H1 (cell line): ENCODE results near the gene PTDSS2. TPM values are rescaled to one million over a fixed set of nuclear protein-coding genes. Genes with fewer than 3 reads are reported as not detected.
A peak's percentile ranks its signal among the peaks of the same experiment; 100 is the strongest.

Source experiments
- CTCF ChIA-PET: fragments of 300-600 bp; sonication (Branson Sonifier 250); formaldehyde crosslinking; loops from one replicate; lab custom pipeline; 2021; ENCODE audit not compliant: partially characterized antibody; lab: Charles Lee
- POLR2A ChIA-PET: fragments of 300-600 bp; sonication (Branson Sonifier 250); formaldehyde crosslinking; loops from one replicate; lab custom pipeline; 2021; ENCODE audit warnings: inconsistent platforms; ENCODE audit not compliant: partially characterized antibody; lab: Charles Lee
- DNase-seq, 2 experiments: peaks; one replicate each; pipeline versions ENCODE4 v3.0.0 to v3.0.0-alpha.2; 2010 to 2022; ENCODE audit warnings: low spot score in 2 of 2, low read depth in 1 of 2, mixed read lengths in 1 of 2
- FAIRE-seq: peaks from 2 replicates; lab custom pipeline; 2011; peaks lifted over from hg19 to GRCh38; lab: Jason Lieb, UNC
- H2AFZ ChIP-seq: 2 replicates; pipeline ENCODE4 v1.8.1; 2012; ENCODE audit warnings: low read length, inconsistent platforms
- H2AK5ac ChIP-seq: 2 replicates; pipeline ENCODE4 v1.6.1; 2013; ENCODE audit warnings: low read depth, low read length
- H2BK120ac ChIP-seq: replicated peaks from 2 replicates; pipeline ENCODE3; 2013; ENCODE audit warnings: low read depth, low read length, inconsistent platforms
- H2BK12ac ChIP-seq: 2 replicates; pipeline ENCODE4 v1.6.1; 2013; ENCODE audit warnings: low read depth, low read length
- H2BK15ac ChIP-seq: 2 replicates; pipeline ENCODE4 v1.6.1; 2013; ENCODE audit warnings: low read length
- H2BK20ac ChIP-seq: 2 replicates; pipeline ENCODE4 v1.6.1; 2013; ENCODE audit warnings: low read length
- H2BK5ac ChIP-seq: 2 replicates; pipeline ENCODE4 v1.6.1; 2013; ENCODE audit warnings: low read depth, low read length
- H3K14ac ChIP-seq: 2 replicates; pipeline ENCODE4 v1.6.1; 2013; ENCODE audit warnings: inconsistent platforms; ENCODE audit not compliant: insufficient read length
- H3K18ac ChIP-seq: 2 replicates; pipeline ENCODE4 v1.6.1; 2013; ENCODE audit warnings: low read length; ENCODE audit errors: extremely low read depth
- H3K23ac ChIP-seq: 2 replicates; pipeline ENCODE4 v1.6.1; 2013; ENCODE audit warnings: inconsistent platforms; ENCODE audit not compliant: insufficient read length
- H3K23me2 ChIP-seq: 2 replicates; pipeline ENCODE4 v1.6.1; 2013; ENCODE audit warnings: low read depth, low read length
- H3K27ac ChIP-seq: 2 replicates; pipeline ENCODE4 v1.6.1; 2011; ENCODE audit warnings: low read depth, low read length, inconsistent platforms
- H3K27me3 ChIP-seq, 4 experiments: replicated peaks in 1 of 4; 1 replicate in 1 of 4; 2 replicates in 3 of 4; pipeline versions ENCODE4 v1.6.1 to v1.8.1; 2011 to 2013; ENCODE audit warnings: low read length in 3 of 4, mild to moderate bottlenecking in 3 of 4, inconsistent platforms in 2 of 4, mixed read lengths in 2 of 4, moderate library complexity in 1 of 4; ENCODE audit not compliant: control insufficient read depth in 3 of 4, insufficient read depth in 3 of 4; ENCODE audit errors: extremely low read depth in 1 of 4
- H3K36me3 ChIP-seq, 4 experiments: 2 replicates each; pipeline versions ENCODE4 v1.6.1 to v1.8.1; 2011 to 2013; ENCODE audit warnings: mild to moderate bottlenecking in 4 of 4, low read length in 3 of 4, moderate library complexity in 2 of 4, control low read depth in 1 of 4, inconsistent platforms in 1 of 4; ENCODE audit not compliant: insufficient read depth in 4 of 4, control insufficient read depth in 2 of 4
- H3K4ac ChIP-seq: replicated peaks from 2 replicates; pipeline ENCODE3; 2013; ENCODE audit warnings: low read length, low read depth, mixed read lengths, inconsistent platforms; ENCODE audit not compliant: insufficient read length
- H3K4me1 ChIP-seq, 4 experiments: replicated peaks in 1 of 4; 1 replicate in 1 of 4; 2 replicates in 3 of 4; pipeline versions ENCODE4 v1.6.1 to v1.8.1; 2011 to 2013; ENCODE audit warnings: low read length in 3 of 4, inconsistent platforms in 2 of 4, mixed read lengths in 1 of 4; ENCODE audit not compliant: insufficient read depth in 4 of 4, control insufficient read depth in 3 of 4
- H3K4me2 ChIP-seq, 2 experiments: 2 replicates each; pipeline versions ENCODE4 v1.6.1 to v1.8.1; 2011 to 2013; ENCODE audit warnings: low read depth in 2 of 2, low read length in 2 of 2, control low read depth in 1 of 2, inconsistent platforms in 1 of 2, mild to moderate bottlenecking in 1 of 2; ENCODE audit not compliant: insufficient read depth in 1 of 2
- H3K4me3 ChIP-seq, 4 experiments: fragments of 200-600, 300-600 bp in 1 of 4; sonication (generic), shearing (Covaris generic), sonication (Bioruptor Twin) in 1 of 4; 2 replicates each; pipeline versions ENCODE4 v1.5.1 to v1.8.1; 2011 to 2016; ENCODE audit warnings: low read length in 4 of 4, low read depth in 3 of 4, control low read depth in 2 of 4, inconsistent platforms in 2 of 4, mild to moderate bottlenecking in 2 of 4, mixed read lengths in 1 of 4, moderate library complexity in 1 of 4; ENCODE audit not compliant: insufficient read depth in 2 of 4; ENCODE audit errors: extremely low read depth in 1 of 4
- H3K56ac ChIP-seq: replicated peaks from 2 replicates; pipeline ENCODE3; 2013; ENCODE audit warnings: low read depth, mild to moderate bottlenecking, mixed read lengths, low read length, inconsistent platforms; ENCODE audit not compliant: insufficient read length
- H3K79me1 ChIP-seq: 2 replicates; pipeline ENCODE4 v1.6.1; 2013; ENCODE audit warnings: low read depth, low read length, control low read depth
- H3K79me2 ChIP-seq, 2 experiments: 2 replicates each; pipeline versions ENCODE4 v1.6.1 to v1.8.1; 2012 to 2013; ENCODE audit warnings: low read length in 2 of 2, mild to moderate bottlenecking in 2 of 2, inconsistent platforms in 1 of 2; ENCODE audit not compliant: insufficient read depth in 2 of 2, control insufficient read depth in 1 of 2
- H3K9ac ChIP-seq, 4 experiments: replicated peaks in 1 of 4; 1 replicate in 1 of 4; 2 replicates in 3 of 4; pipeline versions ENCODE4 v1.6.1 to v1.8.1; 2011 to 2013; ENCODE audit warnings: low read depth in 3 of 4, low read length in 3 of 4, control low read depth in 2 of 4, mild to moderate bottlenecking in 2 of 4, moderate library complexity in 2 of 4, inconsistent platforms in 1 of 4; ENCODE audit errors: extremely low read depth in 1 of 4
- H3K9me3 ChIP-seq, 2 experiments: 2 replicates each; pipeline versions ENCODE4 v1.6.1 to v1.8.1; 2012 to 2013; ENCODE audit warnings: mild to moderate bottlenecking in 2 of 2, moderate library complexity in 2 of 2, control low read depth in 1 of 2, inconsistent platforms in 1 of 2, low read depth in 1 of 2, low read length in 1 of 2, mixed read lengths in 1 of 2; ENCODE audit not compliant: insufficient read depth in 2 of 2
- H4K20me1 ChIP-seq, 2 experiments: replicated peaks in 1 of 2; 2 replicates each; pipeline versions ENCODE3 to v1.8.1; 2011 to 2013; ENCODE audit warnings: inconsistent platforms in 2 of 2, low read length in 2 of 2, mild to moderate bottlenecking in 1 of 2; ENCODE audit not compliant: insufficient read depth in 2 of 2, control insufficient read depth in 1 of 2
- H4K5ac ChIP-seq: 2 replicates; pipeline ENCODE4 v1.6.1; 2013; ENCODE audit warnings: low read length, low read depth, mixed read lengths, inconsistent platforms; ENCODE audit not compliant: insufficient read length
- H4K8ac ChIP-seq: 2 replicates; pipeline ENCODE4 v1.8.0; 2013; ENCODE audit warnings: mild to moderate bottlenecking, moderate library complexity, low read length, inconsistent platforms; ENCODE audit not compliant: insufficient read depth; ENCODE audit errors: extremely low read depth
- H4K91ac ChIP-seq: replicated peaks from 2 replicates; pipeline ENCODE3; 2013; ENCODE audit warnings: low read length, mixed read lengths, inconsistent platforms; ENCODE audit not compliant: insufficient read length
- ASH2L ChIP-seq: fragments of 200-600, 300-600 bp; sonication (generic); IDR thresholded peaks from one replicate; pipeline ENCODE4 v1.7.1; 2017; ENCODE audit warnings: low read length
- HDAC6 ChIP-seq: IDR thresholded peaks from one replicate; pipeline ENCODE4 v1.7.1; 2012; ENCODE audit warnings: low read depth, mild to moderate bottlenecking, inconsistent platforms, low read length, moderate library complexity
- SIRT6 ChIP-seq: IDR thresholded peaks from one replicate; pipeline ENCODE4 v1.7.1; 2012; ENCODE audit warnings: low read length, inconsistent platforms
- TAF7 ChIP-seq: optimal IDR thresholded peaks from 2 replicates; pipeline ENCODE3; 2011; ENCODE audit warnings: low read depth, mild to moderate bottlenecking, inconsistent platforms, low read length, moderate library complexity, borderline replicate concordance
- WGBS, 2 experiments: shearing (Covaris generic) in 1 of 2; methylation state at CpG; one replicate each; pipeline versions ENCODE4 v1.1.6 to v1.1.7; 2013 to 2015; ENCODE audit warnings: low lambda C conversion rate in 2 of 2, mixed read lengths in 2 of 2, inconsistent platforms in 1 of 2, low coverage in 1 of 2, missing lambda C conversion rate in 1 of 2; ENCODE audit not compliant: insufficient replicate concordance in 2 of 2, insufficient coverage in 1 of 2, insufficient read length in 1 of 2; ENCODE audit errors: extremely low coverage in 1 of 2, missing lambda C conversion rate in 1 of 2; 5-methylcytosine and 5-hydroxymethylcytosine counted together
- polyA plus RNA-seq, 7 experiments: library from polyadenylated mRNA; depleted of rRNA in 3 of 7; stranded (reverse) in 5 of 7; unstranded in 2 of 7; fragments of >200 nt in 5 of 7; fragments of 200-250 nt in 2 of 7; gene quantifications; 1 replicate in 5 of 7; 2 replicates in 1 of 7; 4 replicates in 1 of 7; pipeline versions ENCODE4 v1.2.1 to v1.2.3, GENCODE V29; 2011 to 2013; ENCODE audit warnings: missing spikeins in 2 of 7, mixed read lengths in 2 of 7
- total RNA-seq: library from RNA; stranded (reverse); fragmentation: NEBNext Ultra II Directional; extraction: Animal tissue kit (Norgen Biotek cat#: 25700); gene quantifications from 2 replicates; pipeline ENCODE4 v1.2.1, GENCODE V29; 2021

Gene PTDSS2
- total and polyA plus RNA-seq, 2 of the 8 experiments (the other 6 are each of a cell fraction or from before 2014, with no cell fraction given), result 48.7 to 68.2 TPM

GRCh38 chr11:420911-421321 is 29.2 kb upstream of the PTDSS2 start:
- H3K56ac ChIP-seq, result no peak overlapping the region
- no peaks in the 10 kb centered on the region; a peak in 1 of 8 replicates for H3K36me3 ChIP-seq
- H3K27me3 ChIP-seq, result peaks cover 0 to 12% (median 4%) of the 10 kb centered on the region in 4 experiments; a peak in 5 of 7 replicates
- H3K4me2 ChIP-seq, result no peak overlapping the region
- no peak overlapping the region for H2BK12ac ChIP-seq
- no peak overlapping the region for H3K23ac ChIP-seq
- H2BK20ac ChIP-seq, result no peak overlapping the region
- peaks cover under 1% of the 10 kb centered on the region; the same call in 1 of the 2 replicates for H3K79me1 ChIP-seq
- no peak overlapping the region for H4K5ac ChIP-seq
- no peak overlapping the region for H4K91ac ChIP-seq
- peaks cover 0 to under 1% of the 10 kb centered on the region in 2 experiments; a peak in 1 of 4 replicates for H3K79me2 ChIP-seq
- H2BK120ac ChIP-seq, result no peak overlapping the region
- no peak overlapping the region for H3K4ac ChIP-seq
- no peak for TF ChIP-seq HDAC6
- TF ChIP-seq TAF7, result no peak
- no peak for TF ChIP-seq SIRT6
- no peak for TF ChIP-seq ASH2L
- H3K23me2 ChIP-seq, result peaks cover 7% of the 10 kb centered on the region; the same call in 1 of the 2 replicates
- H4K8ac ChIP-seq, result no peak overlapping the region
- POLR2A ChIA-PET, result interaction anchor here (1.6 kb wide), 1 partner anchor 32 kb away, joined by 4 read pairs; no protein-coding TSS in a partner anchor
- no peak overlapping the region for H3K27ac ChIP-seq
- no peaks in the 10 kb centered on the region for H3K9me3 ChIP-seq
- no peak overlapping the region for H3K9ac ChIP-seq
- CTCF ChIA-PET, result interaction anchor here (0.6 kb wide), 1 partner anchor 27 kb away, joined by 4 read pairs; no protein-coding TSS in a partner anchor
- peak in 1 of 2 experiments; percentile 41 for DNase-seq
- peaks cover 0 to 12% (median 8%) of the 10 kb centered on the region in 4 experiments; a peak in 6 of 7 replicates for H3K4me1 ChIP-seq
- no peak overlapping the region for H3K4me3 ChIP-seq
- no peak overlapping the region for H3K18ac ChIP-seq
- no peak overlapping the region for H2AK5ac ChIP-seq
- H2BK15ac ChIP-seq, result no peak overlapping the region
- no peaks in the 10 kb centered on the region for H4K20me1 ChIP-seq
- FAIRE-seq, result no peak
- H2AFZ ChIP-seq, result no peak overlapping the region
- no peak overlapping the region for H2BK5ac ChIP-seq
- WGBS, 2 experiments, result 89% methylated on average over 8 of the region's 21 CpGs; no CpG with 5 or more reads in 1 of the 2 experiments
- H3K14ac ChIP-seq, result no peak overlapping the region
